GM10847 (cell line): Measurements from ENCODE around the gene CDK4.

ENCODE experiments used
- POLR2A ChIP-seq: IDR thresholded peaks from 2 replicates; pipeline ENCODE4 v1.6.1; 2011; ENCODE audit not compliant: insufficient read length; ENCODE audit errors: extremely low read depth

The CDK4 gene

GRCh38 chr12:57753756-57754337 is 1.7 kb upstream of the CDK4 start:
- no peak for TF ChIP-seq POLR2A

- TF ChIP-seq POLR2A = no peak
Measured at GRCh38 chr12:57752668-57753000, 524 bp upstream of the CDK4 start.

GRCh38 chr12:57751432-57751787 is 700 bp downstream of the CDK4 start:
- no peak for TF ChIP-seq POLR2A

GRCh38 chr12:57750561-57751431 is 1.3 kb downstream of the CDK4 start:
- TF ChIP-seq POLR2A = no peak

- no peak for TF ChIP-seq POLR2A
Measured at GRCh38 chr12:57749061-57749460, 3.0 kb downstream of the CDK4 start.

- TF ChIP-seq POLR2A = no peak
Measured at GRCh38 chr12:57746025-57746424, 6.1 kb downstream of the CDK4 start.

GRCh38 chr12:57745485-57745881 is 6.6 kb downstream of the CDK4 start:
- TF ChIP-seq POLR2A = no peak

- TF ChIP-seq POLR2A = peak; percentile 52
Measured at GRCh38 chr12:57744777-57745484, 7.2 kb downstream of the CDK4 start, which contains the start of gene TSPAN31. TSPAN31 (plus strand) TSS chr12:57745039; CDS start chr12:57745155, 116 bp downstream.

GRCh38 chr12:57744194-57744776 is 7.8 kb downstream of the CDK4 start:
- no peak for TF ChIP-seq POLR2A

- no peak for TF ChIP-seq POLR2A
Measured at GRCh38 chr12:57743769-57744168, 8.3 kb downstream of the CDK4 start.

GRCh38 chr12:57741844-57742738 is 10.0 kb downstream of the CDK4 start:
- peak; percentile 18 for TF ChIP-seq POLR2A

- TF ChIP-seq POLR2A = no peak
Measured at GRCh38 chr12:57741413-57741789, 10.7 kb downstream of the CDK4 start.

GRCh38 chr12:57740656-57741412 is 11.3 kb downstream of the CDK4 start:
- no peak for TF ChIP-seq POLR2A

GRCh38 chr12:57739914-57740538 is 12.1 kb downstream of the CDK4 start:
- no peak for TF ChIP-seq POLR2A
